HFF-Myc (cell line): ENCODE results near the gene RCAN2.

Source experiments
- DNase-seq: peaks from one replicate; pipeline ENCODE4 v3.0.0-alpha.2; 2011; ENCODE audit warnings: low read depth; ENCODE audit errors: extremely low read depth
- H3K4me3 ChIP-seq: replicated peaks from 2 replicates; pipeline ENCODE4 v1.5.1; 2011; ENCODE audit warnings: low read depth, mild to moderate bottlenecking, control low read depth, low read length
- CTCF ChIP-seq: IDR thresholded peaks from 2 replicates; pipeline ENCODE4 v1.5.1; 2012; ENCODE audit warnings: mild to moderate bottlenecking, low read depth, low read length, control low read depth; ENCODE audit errors: missing control alignments

The RCAN2 gene

GRCh38 chr6:46491201-46491627 is at the start of gene RCAN2:
Gene RCAN2, minus strand, starts transcription at chr6:46491449.
- DNase-seq = no peak
- H3K4me3 ChIP-seq = peak within 1 kb of the TSS; percentile 53
- TF ChIP-seq CTCF = no peak

- TF ChIP-seq CTCF = no peak
- no peak overlapping the region for H3K4me3 ChIP-seq
- no peak for DNase-seq
Measured at GRCh38 chr6:46539866-46540265, 48.6 kb upstream of the RCAN2 start.

- no peak overlapping the region for H3K4me3 ChIP-seq
- TF ChIP-seq CTCF = no peak
- DNase-seq = peak; percentile 42
Measured at GRCh38 chr6:46538800-46539480, 47.7 kb upstream of the RCAN2 start.

GRCh38 chr6:46530896-46531295 is 39.6 kb upstream of the RCAN2 start:
- DNase-seq = no peak
- no peak overlapping the region for H3K4me3 ChIP-seq
- no peak for TF ChIP-seq CTCF

- H3K4me3 ChIP-seq = no peak overlapping the region
- TF ChIP-seq CTCF = no peak
- DNase-seq = no peak
Measured at GRCh38 chr6:46528961-46529750, 37.9 kb upstream of the RCAN2 start.

GRCh38 chr6:46526607-46527006 is 35.4 kb upstream of the RCAN2 start:
- no peak for TF ChIP-seq CTCF
- no peak overlapping the region for H3K4me3 ChIP-seq
- no peak for DNase-seq
